HG02588 (cell line): ENCODE measurements around the gene UCK1.

Experiments used
- ATAC-seq: cut with Tn5 transposase; IDR thresholded peaks from one replicate; pipeline ENCODE4 v1.9.1; 2021; ENCODE audit warnings: mild to moderate bottlenecking, moderate library complexity; ENCODE audit not compliant: unreplicated experiment

The UCK1 gene

DNA sequence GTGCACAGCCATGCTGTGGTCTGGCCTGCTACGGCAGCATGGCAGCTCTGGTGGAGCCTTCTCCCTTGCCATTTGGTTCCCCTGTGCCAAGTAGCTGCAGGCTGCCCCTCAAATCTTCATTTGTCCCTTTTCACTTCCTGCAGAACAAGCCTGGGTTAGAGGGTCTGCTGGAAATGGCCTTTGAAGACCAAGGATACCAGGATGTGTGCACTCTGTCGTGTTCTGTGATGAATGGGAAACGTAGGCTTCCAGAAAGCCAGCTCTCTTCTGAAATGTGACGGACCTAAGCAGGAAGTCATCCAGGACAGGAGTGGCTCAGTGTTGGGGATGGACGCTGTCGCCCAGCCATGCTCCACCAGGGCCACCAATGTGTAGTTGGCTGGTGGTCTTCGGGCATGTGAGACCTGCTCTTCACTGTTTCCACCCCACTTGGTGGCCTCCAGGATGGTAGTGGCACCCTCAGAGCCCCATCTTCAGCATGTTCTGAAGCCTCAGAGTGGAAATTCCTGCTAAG is 31.8 kb downstream of the UCK1 start:
- no peak for ATAC-seq

DNA sequence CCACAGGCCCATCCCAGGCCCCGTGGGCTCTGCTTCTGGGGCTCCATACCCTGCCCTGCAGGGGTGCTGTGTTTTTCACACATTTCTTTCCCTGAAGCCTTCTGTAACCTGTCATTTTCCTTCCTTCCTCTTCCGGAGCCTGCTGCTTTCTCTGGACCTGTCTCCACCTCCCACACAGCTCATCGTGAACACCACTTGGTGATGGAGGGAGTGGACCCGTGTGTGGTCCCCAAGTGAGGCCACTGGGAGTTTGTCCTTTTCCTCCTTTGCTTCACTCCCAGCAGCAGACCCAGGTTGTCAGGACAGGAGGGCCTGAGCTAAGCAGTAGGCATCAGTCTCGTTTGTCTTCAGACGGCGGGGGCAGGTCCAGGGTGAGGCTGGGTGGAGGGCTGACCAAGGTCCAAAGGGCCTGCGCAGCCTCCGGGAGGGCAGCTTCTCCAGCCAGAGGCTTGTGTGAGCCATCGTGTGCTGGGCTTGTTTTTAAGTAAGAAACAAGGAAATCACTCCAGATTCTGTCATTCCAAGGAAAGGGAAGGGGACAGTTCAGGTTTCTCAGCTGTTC is 34.1 kb downstream of the UCK1 start:
- no peak for ATAC-seq

DNA sequence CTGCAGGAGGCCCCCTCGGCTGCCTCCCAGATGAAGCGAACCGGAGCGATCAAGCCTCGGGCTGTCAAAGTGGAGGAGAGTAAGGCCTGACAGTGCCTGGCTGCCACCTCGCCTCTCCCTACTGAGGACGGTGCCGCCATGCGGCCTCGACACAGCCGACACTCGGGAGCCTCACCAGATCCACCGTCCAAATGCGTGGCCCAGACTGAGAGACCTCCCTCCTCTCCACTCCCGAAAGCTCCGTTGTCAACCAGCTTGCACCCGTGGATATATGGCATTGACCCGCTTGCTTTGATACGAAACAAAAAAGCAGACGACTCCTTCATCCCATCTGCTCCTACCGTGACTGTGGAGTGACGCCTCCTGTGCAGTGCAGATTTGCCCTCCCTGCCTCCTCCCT is 35.3 kb downstream of the UCK1 start:
- no peak for ATAC-seq

GRCh38 chr9:131494296-131494870 is 36.7 kb downstream of the UCK1 start:
- ATAC-seq: no peak

DNA sequence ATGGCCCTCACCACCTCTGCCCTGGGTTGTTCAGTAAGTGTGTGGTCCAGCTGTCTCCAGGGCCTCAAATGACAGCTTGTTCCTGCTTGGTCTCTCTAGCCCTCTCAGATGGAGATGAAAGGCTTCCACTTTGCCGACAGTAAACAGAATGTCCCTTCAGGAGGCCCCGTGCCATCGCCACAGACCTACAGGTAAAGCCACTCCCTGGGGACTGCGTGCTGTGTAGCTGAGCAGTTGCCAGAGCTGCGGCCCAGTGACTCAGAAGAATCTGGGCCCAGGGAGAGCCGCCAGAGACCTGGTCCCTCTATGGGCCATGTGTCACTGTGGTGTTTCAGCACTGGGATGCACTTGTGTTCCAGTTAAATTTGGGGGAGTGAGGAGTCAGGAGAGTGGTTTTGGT is 39.0 kb downstream of the UCK1 start:
- ATAC-seq: no peak

DNA sequence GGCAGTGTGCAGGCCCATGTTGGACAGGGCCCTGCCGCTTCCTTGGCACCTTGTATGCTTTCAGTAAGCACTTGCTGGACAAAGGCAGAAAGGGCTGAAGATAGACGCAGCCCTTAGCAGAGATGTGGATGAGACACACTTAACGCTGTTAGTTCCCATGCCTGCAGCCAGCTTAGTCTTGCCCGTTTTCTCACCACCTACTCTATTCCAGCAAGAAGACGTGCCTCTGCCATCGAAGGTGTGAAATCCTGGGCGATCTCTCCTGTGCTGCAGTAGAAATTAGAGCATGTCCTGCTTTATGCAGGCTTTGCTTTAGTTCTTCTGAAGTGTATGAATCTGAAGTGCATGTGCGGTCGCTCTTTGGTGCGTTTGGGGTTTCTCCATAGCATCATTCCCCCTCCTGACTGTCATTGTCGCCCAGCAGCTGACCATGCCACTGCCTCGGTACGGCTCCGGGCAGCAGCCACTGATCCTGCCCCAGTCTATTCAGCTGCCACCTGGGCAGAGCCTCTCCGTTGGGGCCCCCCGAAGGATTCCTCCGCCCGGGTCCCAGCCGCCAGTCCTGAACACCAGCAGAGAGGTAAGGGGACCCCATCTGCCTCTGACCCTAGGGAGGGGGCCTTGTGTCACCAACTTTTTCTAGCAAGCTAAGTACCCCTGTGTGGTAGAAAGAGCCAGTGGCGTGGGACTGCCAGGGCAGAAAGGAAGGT is 39.9 kb downstream of the UCK1 start:
- no peak for ATAC-seq

DNA sequence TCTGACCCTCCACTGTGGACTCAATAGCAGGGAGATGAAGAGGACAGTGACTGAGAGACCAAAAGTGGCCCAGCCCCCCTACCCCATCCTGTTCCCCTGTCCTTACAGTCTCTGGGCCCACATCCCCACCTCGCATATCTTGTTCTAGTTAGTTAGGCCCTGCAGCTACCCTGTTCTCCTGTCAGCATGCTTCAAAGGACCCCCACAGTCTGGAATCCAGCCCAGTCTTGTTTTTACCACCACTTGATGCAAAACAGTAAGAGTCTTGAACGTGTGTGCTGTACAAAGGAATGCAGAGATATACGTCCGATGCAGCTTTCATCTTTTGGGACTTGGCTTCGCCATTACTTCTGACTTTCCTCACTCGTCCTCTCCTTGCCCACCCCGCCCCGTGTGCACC is 40.5 kb downstream of the UCK1 start:
- ATAC-seq: no peak

DNA sequence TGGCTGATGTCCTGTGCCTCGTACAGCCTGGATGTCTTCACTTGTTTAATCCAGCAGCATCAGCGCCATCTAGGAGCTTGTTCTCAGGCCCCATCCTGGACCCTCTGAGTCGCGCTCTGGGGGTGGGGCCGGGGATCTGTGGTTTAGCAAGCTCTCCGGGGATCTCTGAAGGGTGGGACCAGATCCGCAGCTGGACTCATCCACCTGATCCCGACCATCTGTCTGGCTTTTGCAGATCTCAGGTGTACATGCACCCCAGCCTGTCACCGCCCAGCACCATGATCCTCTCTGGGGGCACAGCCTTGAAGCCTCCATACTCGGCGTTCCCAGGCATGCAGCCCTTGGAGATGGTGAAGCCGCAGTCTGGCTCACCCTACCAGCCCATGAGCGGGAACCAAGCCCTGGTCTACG is 43.4 kb downstream of the UCK1 start:
- ATAC-seq: no peak

DNA sequence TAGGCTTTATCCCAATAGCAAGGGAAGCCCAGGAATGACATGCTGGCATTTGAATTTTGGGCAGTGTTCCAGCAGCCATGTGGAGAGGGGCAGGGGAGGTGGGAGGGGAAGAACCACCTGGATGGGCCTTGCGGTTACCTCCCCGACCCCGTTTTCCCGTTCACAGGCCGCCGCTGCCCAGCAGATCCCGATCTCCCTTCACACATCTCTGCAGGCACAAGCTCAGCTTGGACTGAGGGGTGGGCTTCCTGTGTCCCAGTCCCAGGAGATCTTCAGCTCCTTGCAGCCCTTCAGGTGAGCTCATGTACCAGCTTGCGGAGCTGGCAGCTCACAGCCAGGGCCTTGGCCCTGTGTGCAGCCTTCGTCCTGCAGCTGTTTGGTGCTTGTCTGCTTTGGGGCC is 44.1 kb downstream of the UCK1 start:
- no peak for ATAC-seq

DNA sequence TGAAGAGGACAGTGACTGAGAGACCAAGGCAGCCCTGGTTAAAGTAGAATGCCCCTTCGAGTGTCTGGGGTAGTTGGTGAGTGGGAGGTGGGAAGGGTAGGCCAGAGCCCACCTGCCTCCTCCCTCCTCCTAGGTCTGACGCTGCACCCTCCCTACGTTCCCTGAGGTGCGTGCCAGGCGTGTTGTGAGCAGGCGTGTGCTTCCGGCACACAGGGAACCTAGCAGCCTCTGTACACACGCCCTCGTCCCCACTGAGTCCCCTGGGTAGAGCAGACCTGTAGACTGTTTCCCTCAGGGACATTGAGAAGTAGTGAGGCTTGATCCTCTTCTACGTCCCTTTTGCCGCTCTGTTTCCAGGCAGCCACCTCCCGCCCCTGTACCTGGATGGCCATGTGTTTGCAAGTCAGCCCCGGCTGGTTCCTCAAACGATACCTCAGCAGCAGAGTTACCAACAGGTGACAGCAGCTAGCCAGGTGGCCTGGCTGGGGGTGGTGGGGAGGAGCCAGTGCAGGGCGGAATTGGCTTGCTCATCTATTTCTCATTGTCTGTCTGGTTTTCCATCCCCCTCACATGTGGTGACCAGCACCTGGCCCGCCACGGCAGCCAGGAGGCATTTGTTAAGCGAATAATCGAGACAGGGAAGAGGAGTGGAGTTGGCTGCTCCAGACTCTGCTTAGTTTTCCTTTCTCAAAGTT is 45.2 kb downstream of the UCK1 start:
- no peak for ATAC-seq

GRCh38 chr9:131485206-131485605 is 45.9 kb downstream of the UCK1 start:
- ATAC-seq: no peak

GRCh38 chr9:131484560-131485185 is 46.4 kb downstream of the UCK1 start:
- no peak for ATAC-seq

DNA sequence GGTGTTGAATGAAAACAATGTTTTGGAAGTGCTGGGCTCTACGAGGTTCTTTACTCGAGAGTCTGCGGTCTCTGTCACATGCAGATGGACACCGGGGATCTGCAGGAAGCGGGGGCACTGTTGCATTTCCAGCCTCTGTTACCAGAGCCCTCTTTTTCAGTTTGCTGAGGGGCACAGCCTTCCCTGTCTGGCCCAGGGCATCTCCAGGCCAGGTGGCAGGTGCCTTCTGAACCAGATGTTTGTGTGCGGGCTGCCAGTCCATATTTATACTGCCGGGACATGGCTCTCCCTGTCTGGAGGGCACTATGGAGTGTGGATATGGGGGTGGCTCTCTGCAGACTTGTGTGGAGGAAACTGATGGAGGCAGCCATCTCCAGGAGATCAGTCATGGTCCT is 47.0 kb downstream of the UCK1 start:
- no peak for ATAC-seq

GRCh38 chr9:131483319-131484050 is 47.6 kb downstream of the UCK1 start:
- no peak for ATAC-seq

DNA sequence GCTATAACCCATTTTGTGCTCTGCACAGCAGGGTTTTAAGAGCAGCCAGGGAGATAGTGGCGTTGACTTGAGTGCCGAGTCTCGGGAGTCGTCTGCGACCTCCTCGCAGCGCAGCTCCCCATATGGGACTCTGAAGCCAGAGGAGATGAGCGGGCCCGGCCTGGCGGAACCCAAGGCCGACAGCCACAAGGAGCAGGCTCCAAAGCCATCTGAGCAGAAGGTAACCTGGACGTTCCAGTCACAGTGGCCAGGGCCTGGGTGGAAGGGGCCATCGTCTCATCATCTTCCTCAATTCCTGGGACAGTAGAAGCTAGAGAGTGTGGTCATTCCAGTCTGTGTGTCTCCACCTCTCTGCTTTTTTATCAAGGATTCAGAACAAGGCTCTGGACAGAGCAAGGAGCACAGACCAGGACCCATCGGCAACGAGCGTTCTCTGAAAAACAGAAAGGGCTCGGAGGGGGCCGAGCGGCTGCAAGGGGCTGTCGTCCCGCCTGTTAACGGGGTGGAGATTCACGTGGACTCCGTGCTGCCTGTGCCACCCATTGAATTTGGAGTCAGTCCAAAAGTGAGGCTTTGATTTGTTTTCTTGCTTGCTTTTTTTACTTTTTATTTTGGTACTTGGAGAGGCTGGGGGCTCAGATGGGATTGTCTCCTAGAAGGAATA is 48.6 kb downstream of the UCK1 start:
- ATAC-seq: no peak

GRCh38 chr9:131481441-131482342 is 49.4 kb downstream of the UCK1 start:
- no peak for ATAC-seq

DNA sequence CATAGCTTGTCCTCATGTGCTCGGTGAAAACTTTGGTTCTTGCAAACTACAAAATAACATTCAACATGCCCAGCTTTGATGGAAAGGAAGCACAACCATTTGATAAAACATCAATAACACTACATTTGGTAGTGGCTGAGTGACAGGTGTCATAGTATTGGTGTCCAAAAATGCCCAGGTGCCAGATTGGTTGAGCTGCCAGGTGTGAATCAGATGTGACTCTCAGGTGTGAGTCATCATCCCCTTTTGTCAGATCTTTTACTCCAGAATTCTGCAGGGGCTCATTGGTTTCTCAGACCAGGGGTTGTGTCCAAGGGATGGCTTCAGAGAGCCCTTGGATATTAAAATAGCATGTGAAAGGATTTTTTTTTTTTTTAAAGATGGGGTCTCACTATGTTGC is 50.8 kb downstream of the UCK1 start:
- no peak for ATAC-seq

DNA sequence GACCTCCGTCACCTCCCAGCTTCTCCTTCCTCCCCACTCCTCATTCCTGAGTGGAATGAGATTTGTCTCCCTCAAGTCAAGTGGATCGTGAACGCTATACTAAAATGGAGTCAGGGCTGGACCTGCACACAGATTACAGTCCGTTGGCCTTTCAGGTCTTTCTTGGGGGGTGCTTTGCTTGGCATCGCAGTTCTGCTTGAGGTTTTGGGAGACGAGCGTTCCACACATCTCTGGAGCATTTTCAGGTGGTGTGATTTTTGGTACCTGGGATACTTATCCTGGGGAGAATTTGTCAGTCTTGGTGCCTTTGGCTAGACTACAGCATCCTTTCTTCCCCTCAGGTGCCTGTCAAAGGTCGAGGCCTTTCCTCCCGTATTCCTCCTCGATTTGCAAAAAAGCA is 52.2 kb downstream of the UCK1 start:
- ATAC-seq: no peak

DNA sequence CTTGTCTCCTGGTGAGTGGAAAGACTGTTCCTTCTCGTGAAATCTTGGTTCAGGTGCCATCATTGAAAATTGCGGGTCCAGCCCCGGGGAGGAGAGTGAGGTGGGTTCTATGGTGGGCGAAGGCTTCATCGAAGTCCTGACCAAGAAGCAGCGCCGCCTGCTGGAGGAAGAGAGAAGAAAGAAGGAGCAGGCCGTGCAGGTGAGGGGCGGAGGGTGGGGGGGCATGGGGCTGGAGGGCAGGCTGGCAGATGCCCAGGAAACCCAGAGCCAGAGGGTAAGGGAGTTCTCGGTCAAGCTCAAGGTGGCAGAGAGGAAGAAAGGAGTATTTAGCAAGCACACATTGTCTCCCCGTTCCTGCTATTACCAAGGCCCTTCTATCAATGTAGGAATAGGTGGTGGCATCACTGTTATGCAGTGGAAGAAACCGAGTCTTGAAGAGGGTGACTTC is 52.6 kb downstream of the UCK1 start:
- no peak for ATAC-seq
